ENCODE data around the gene ELAVL1. TPM values are rescaled to one million over a fixed set of nuclear protein-coding genes. Genes with fewer than 3 reads are reported as not detected.

Gene ELAVL1
- polyA plus RNA-seq, 1 donor from 2014 or later = 19.1 TPM

GRCh38 chr19:7999376-7999775, 6.1 kb downstream of the ELAVL1 start:
- H3K4me2 ChIP-seq (ENCODE audit: low read length) = no peak overlapping the region
- no peaks in the 10 kb centered on the region for H3K36me3 ChIP-seq (ENCODE audit: insufficient read depth, low read length)
- H3K27ac ChIP-seq (ENCODE audit: low read length) = no peak overlapping the region
- peaks cover 25% of the 10 kb centered on the region for H4K20me1 ChIP-seq (ENCODE audit: insufficient read depth)
- no peaks in the 10 kb centered on the region for H3F3A ChIP-seq (ENCODE audit: insufficient read depth, low read length, poor library complexity, severe bottlenecking)
- no peak overlapping the region for H3K9ac ChIP-seq (ENCODE audit: low read length)
- H3K9me3 ChIP-seq (ENCODE audit: low read length) = no peaks in the 10 kb centered on the region
- H3K79me2 ChIP-seq (replicated peaks; ENCODE audit: insufficient read depth, low read length) = peaks cover 95% of the 10 kb centered on the region
- TF ChIP-seq CTCF (IDR thresholded peaks at IDR 0.05; ENCODE audit: poor library complexity, severe bottlenecking) (no peak), SMC3 (conservative IDR thresholded peaks at IDR 0.05; ENCODE audit: poor library complexity) (no peak), TAF1 (IDR thresholded peaks at IDR 0.05; ENCODE audit: low read depth) (no peak), REST (IDR thresholded peaks at IDR 0.05; ENCODE audit: borderline replicate concordance) (no peak), RAD21 (conservative IDR thresholded peaks at IDR 0.05) (no peak), EP300 (conservative IDR thresholded peaks at IDR 0.05; ENCODE audit: poor library complexity, severe bottlenecking) (no peak), POLR2AphosphoS5 (IDR thresholded peaks at IDR 0.05) (no peak), MXI1 (conservative IDR thresholded peaks at IDR 0.05; ENCODE audit: poor library complexity, severe bottlenecking) (no peak), EZH2 (IDR thresholded peaks at IDR 0.05; ENCODE audit: borderline replicate concordance, insufficient read depth, low read length, poor library complexity, severe bottlenecking) (no peak)
- H3K9me2 ChIP-seq (ENCODE audit: insufficient read depth, low read length) = no peaks in the 10 kb centered on the region
- H3K27me3 ChIP-seq (ENCODE audit: insufficient read depth, low read depth, low read length) = no peaks in the 10 kb centered on the region
- H3K4me3 ChIP-seq (ENCODE audit: low read length) = no peak overlapping the region
- H2AFZ ChIP-seq (ENCODE audit: low read depth, low read length) = no peak overlapping the region

GRCh38 chr19:7997809-7998480, 7.5 kb downstream of the ELAVL1 start:
- H3K9ac ChIP-seq (ENCODE audit: low read length) = no peak overlapping the region

More at GRCh38 chr19:7997809-7998480, 7.5 kb downstream of the ELAVL1 start:
- Histone ChIP-seq H2AFZ (ENCODE audit: low read depth, low read length) (no peak overlapping the region), H3F3A (ENCODE audit: insufficient read depth, low read length, poor library complexity, severe bottlenecking) (no peaks in the 10 kb centered on the region), H3K9me2 (ENCODE audit: insufficient read depth, low read length) (no peaks in the 10 kb centered on the region), H3K79me2 (replicated peaks; ENCODE audit: insufficient read depth, low read length) (peaks cover 96% of the 10 kb centered on the region), H3K4me2 (ENCODE audit: low read length) (no peak overlapping the region), H3K36me3 (ENCODE audit: insufficient read depth, low read length) (no peaks in the 10 kb centered on the region), H3K9me3 (ENCODE audit: low read length) (no peaks in the 10 kb centered on the region), H3K4me3 (ENCODE audit: low read length) (no peak overlapping the region), H3K27ac (ENCODE audit: low read length) (no peak overlapping the region), H4K20me1 (ENCODE audit: insufficient read depth) (peaks cover 25% of the 10 kb centered on the region), H3K27me3 (ENCODE audit: insufficient read depth, low read depth, low read length) (no peaks in the 10 kb centered on the region)
- no peak for TF ChIP-seq SMC3 (conservative IDR thresholded peaks at IDR 0.05; ENCODE audit: poor library complexity)
- no peak for TF ChIP-seq POLR2AphosphoS5 (IDR thresholded peaks at IDR 0.05)
- no peak for TF ChIP-seq CTCF (IDR thresholded peaks at IDR 0.05; ENCODE audit: poor library complexity, severe bottlenecking)
- no peak for TF ChIP-seq EP300 (conservative IDR thresholded peaks at IDR 0.05; ENCODE audit: poor library complexity, severe bottlenecking)
- TF ChIP-seq REST (IDR thresholded peaks at IDR 0.05; ENCODE audit: borderline replicate concordance) = no peak

All from neural cell (in vitro differentiated cells).